Heart left ventricle (tissue), 16 donors: ENCODE results near the gene NEK10. TPM values are rescaled to one million over a fixed set of nuclear protein-coding genes. Genes with fewer than 3 reads are reported as not detected.
A peak's percentile ranks its signal among the peaks of the same experiment; 100 is the strongest.

ENCODE experiments used
- ATAC-seq, 4 donors: fragments of 200-7000 bp; cut with Tn5 transposase; one replicate each; pipeline ENCODE4 v1.9.1; 2020 to 2022; ENCODE audit warnings: moderate library complexity in 4 of 4, mild to moderate bottlenecking in 3 of 4, moderate number of reproducible peaks in 1 of 4
- DNase-seq, 5 donors: peaks; one replicate each; pipeline ENCODE4 v3.0.0-alpha.2; 2020
- H3K27ac ChIP-seq, 12 donors: fragments of 200-600 bp; sonication (generic) in 4 of 12; one replicate each; pipeline versions ENCODE4 v1.5.0 to v1.8.0; 2016 to 2022; ENCODE audit warnings: mild to moderate bottlenecking in 2 of 12
- H3K27me3 ChIP-seq, 9 donors: fragments of 200-600 bp; sonication (generic) in 2 of 9; one replicate each; pipeline versions ENCODE4 v1.5.1 to v1.8.0; 2016 to 2022; ENCODE audit warnings: mild to moderate bottlenecking in 3 of 9
- H3K36me3 ChIP-seq, 9 donors: fragments of 200-600 bp; sonication (generic) in 2 of 9; one replicate each; pipeline versions ENCODE4 v1.5.0 to v1.8.0; 2018 to 2022; ENCODE audit warnings: mild to moderate bottlenecking in 2 of 9
- H3K4me1 ChIP-seq, 12 donors: fragments of 200-600 bp; sonication (generic) in 4 of 12; one replicate each; pipeline versions ENCODE4 v1.5.0 to v1.8.0; 2016 to 2022; ENCODE audit warnings: mild to moderate bottlenecking in 3 of 12
- H3K4me3 ChIP-seq, 12 donors: fragments of 200-600 bp; sonication (generic) in 4 of 12; one replicate each; pipeline versions ENCODE4 v1.5.0 to v1.8.0; 2017 to 2022; ENCODE audit warnings: mild to moderate bottlenecking in 9 of 12, moderate library complexity in 4 of 12
- H3K9me3 ChIP-seq, 12 donors: fragments of 200-600 bp; sonication (generic) in 4 of 12; one replicate each; pipeline versions ENCODE4 v1.5.0 to v1.8.0; 2016 to 2022; ENCODE audit warnings: mild to moderate bottlenecking in 1 of 12
- POLR2A ChIP-seq, 2 donors: fragments of 450-650 bp; IDR thresholded peaks; one replicate each; pipeline ENCODE4 v1.6.1; 2017; ENCODE audit warnings: antibody characterized with exemption in 2 of 2, mild to moderate bottlenecking in 2 of 2, moderate library complexity in 2 of 2
- WGBS, 4 donors: extraction: QIAGEN DNeasy Blood & Tissue Kit in 2 of 4; methylation state at CpG; one replicate each; pipeline versions ENCODE4 v1.1.5 to v1.1.7; 2013 to 2018; 5-methylcytosine and 5-hydroxymethylcytosine counted together
- intact Hi-C, 10 donors: fragments of 100-400 bp; cut with DNase I; formaldehyde crosslinking; loops; one replicate each; pipeline versions ENCODE4 v1.11.1 to v1.14.2; 2022
- polyA plus RNA-seq, 2 donors: library from polyadenylated mRNA; stranded (reverse); fragments of 200-250 nt; gene quantifications; one replicate each; pipeline ENCODE4 v1.2.3, GENCODE V29; 2013
- total RNA-seq, 9 donors: library from RNA; depleted of rRNA in 2 of 9; stranded (reverse); fragments of >200 nt in 2 of 9; fragmentation: NEBNext Ultra II Directional in 3 of 9; extraction: Animal tissue kit (Norgen Biotek cat#: 25700) in 3 of 9; gene quantifications; one replicate each; pipeline versions ENCODE4 v1.1.0 to v1.2.4, GENCODE V29; 2016 to 2023
- TF ChIP-seq, protein P1 (sequence below), 12 donors: fragments of 200-600 bp; sonication (generic) in 4 of 12; IDR thresholded peaks; one replicate each; pipeline versions ENCODE4 v1.5.0 to v1.8.0; 2018 to 2022; ENCODE audit warnings: antibody characterized with exemption in 12 of 12, mild to moderate bottlenecking in 5 of 12
- donor health status: ischemic (EF 13 %, LVEDD 7.1; RV severe dilation, severe dysfunction).
- donor health status: healthy with polysubstance abuse.
- donor health status: DM: no; HTN: yes; CAD: no.
- donor health status: DM: no; HTN: no; CAD: no.
- donor health status: ischemic (EF 25% LVEDD 6.9; RV normal size, moderate dysfunction).
- donor health status: ischemic (EF 25% LVEDD 5.7; RV mildly dilated, moderate dysfunction).
- donor health status: healthy.
- donor health status: DM: yes; HTN: yes; CAD: no.
- donor health status: ischemic (EF 35%, LVEDD 5.7; RV mildly dilated, moderate dysfunction).
- donor health status: nonischemic (EF 11% LVEDD 7.7; RV severe dilation, severe dysfunction).
- donor health status: DM: yes; HTN: yes; CAD: no.
- donor health status: PGD.
- donor health status: ischemic (EF 29% LVEDD 5.4; RV normal size, mild dysfunction).
- donor health status: nonischemic (EF 23%, LVEDD 6.1; RV moderate dilation, normal function).

Gene NEK10
- total and polyA plus RNA-seq, 11 donors: 0.72 to 22.5 (median 7.1) TPM

DNA sequence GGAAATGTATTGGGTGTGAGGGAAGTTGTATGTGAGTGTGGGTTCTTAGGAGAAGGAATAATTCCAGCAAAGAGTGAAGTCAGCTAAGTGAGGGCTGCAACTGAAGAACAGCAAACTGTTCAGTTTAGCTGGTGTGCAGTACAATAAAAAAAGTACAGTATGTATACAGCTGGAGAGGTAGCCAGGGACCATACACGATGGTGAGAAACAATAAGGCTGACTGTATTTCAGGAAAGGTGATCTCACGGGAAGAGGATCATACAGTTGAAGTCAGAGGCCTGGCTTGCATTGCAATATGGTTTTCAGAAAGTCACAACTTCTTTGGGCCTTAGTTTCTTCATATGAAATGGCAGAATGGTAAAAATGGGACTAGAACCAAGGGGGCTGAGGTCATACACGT is 222.4 kb downstream of the NEK10 start:
- Histone ChIP-seq H3K4me3 (no peak overlapping the region), H3K36me3 (no peaks in the 10 kb centered on the region), H3K27ac (peak overlapping the region in 1 of 12 donors; percentile 8), H3K9me3 (peaks cover 0 to 3% (median 0%) of the 10 kb centered on the region in 12 donors), H3K4me1 (peaks cover 0 to 8% (median 0%) of the 10 kb centered on the region in 12 donors), H3K27me3 (no peaks in the 10 kb centered on the region)
- TF ChIP-seq, protein P1, sequence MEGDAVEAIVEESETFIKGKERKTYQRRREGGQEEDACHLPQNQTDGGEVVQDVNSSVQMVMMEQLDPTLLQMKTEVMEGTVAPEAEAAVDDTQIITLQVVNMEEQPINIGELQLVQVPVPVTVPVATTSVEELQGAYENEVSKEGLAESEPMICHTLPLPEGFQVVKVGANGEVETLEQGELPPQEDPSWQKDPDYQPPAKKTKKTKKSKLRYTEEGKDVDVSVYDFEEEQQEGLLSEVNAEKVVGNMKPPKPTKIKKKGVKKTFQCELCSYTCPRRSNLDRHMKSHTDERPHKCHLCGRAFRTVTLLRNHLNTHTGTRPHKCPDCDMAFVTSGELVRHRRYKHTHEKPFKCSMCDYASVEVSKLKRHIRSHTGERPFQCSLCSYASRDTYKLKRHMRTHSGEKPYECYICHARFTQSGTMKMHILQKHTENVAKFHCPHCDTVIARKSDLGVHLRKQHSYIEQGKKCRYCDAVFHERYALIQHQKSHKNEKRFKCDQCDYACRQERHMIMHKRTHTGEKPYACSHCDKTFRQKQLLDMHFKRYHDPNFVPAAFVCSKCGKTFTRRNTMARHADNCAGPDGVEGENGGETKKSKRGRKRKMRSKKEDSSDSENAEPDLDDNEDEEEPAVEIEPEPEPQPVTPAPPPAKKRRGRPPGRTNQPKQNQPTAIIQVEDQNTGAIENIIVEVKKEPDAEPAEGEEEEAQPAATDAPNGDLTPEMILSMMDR (IDR thresholded peaks at IDR 0.05): no peak
- TF ChIP-seq POLR2A (IDR thresholded peaks at IDR 0.05): no peak
- intact Hi-C loops: loop anchor here in 1 of 10 donors (5.0 kb wide), 1 partner anchor 106 kb away; no protein-coding TSS in a partner anchor
- no peak for ATAC-seq
- no peak for DNase-seq
- WGBS, 4 donors: 62 to 74% (median 66%) methylated on average over 3 of the region's 3 CpGs

DNA sequence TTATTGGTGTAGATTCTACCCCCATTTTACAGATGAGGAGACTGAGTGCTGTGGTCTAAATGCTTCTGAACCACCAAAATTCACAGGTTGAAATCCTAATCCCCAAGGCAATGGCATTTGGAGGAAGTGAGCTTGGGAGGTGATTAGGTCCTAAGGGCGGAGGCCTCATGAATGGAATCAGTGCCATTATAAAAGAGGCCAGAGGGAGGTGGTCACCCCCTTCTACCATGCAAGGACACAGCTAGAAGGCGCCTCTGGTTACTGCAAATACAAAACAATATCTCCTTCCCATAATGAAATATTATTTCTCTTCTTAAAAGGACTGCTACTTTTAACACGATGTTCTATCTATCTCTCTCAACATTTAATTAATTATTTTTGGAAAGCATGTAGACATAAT is 223.5 kb downstream of the NEK10 start:
- Histone ChIP-seq H3K27ac (no peak overlapping the region), H3K9me3 (peaks cover 0 to 11% (median 3%) of the 10 kb centered on the region in 12 donors), H3K27me3 (no peaks in the 10 kb centered on the region), H3K4me3 (no peak overlapping the region), H3K4me1 (peaks cover 0 to 8% (median 0%) of the 10 kb centered on the region in 12 donors), H3K36me3 (peaks cover 0 to 8% (median 0%) of the 10 kb centered on the region in 9 donors)
- ATAC-seq (no peak), DNase-seq (no peak)
- TF ChIP-seq, protein P1 (IDR thresholded peaks at IDR 0.05): no peak
- no peak for TF ChIP-seq POLR2A (IDR thresholded peaks at IDR 0.05)
- WGBS, 4 donors: 93 to 96% (median 94%) methylated on average over 3 of the region's 3 CpGs
- intact Hi-C loops: loop anchor here in 1 of 10 donors (5.0 kb wide), 1 partner anchor 107 kb away; no protein-coding TSS in a partner anchor

DNA sequence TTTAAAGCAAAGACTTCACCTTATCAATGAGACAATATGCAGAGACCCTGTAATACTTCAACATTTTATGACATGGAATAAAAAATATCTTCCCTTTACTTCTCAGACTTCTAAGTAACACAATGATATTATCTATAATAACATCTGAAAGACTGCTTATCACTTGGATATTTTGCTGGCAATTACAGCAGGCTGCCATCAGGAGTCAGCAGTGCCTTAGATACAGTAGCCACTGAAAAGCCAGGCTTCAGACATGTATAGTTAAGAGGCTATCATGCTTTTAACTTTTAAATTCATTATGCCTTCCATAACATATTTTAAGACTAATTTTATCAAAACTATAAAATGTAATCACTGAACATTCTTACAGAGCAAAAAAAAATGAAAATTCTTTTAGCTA is 227.5 kb downstream of the NEK10 start:
- DNase-seq: no peak
- Histone ChIP-seq H3K4me1 (peaks cover 0 to 7% (median 0%) of the 10 kb centered on the region in 12 donors), H3K27me3 (no peaks in the 10 kb centered on the region), H3K36me3 (peaks cover 0 to 8% (median 0%) of the 10 kb centered on the region in 9 donors), H3K4me3 (no peak overlapping the region), H3K27ac (no peak overlapping the region), H3K9me3 (peaks cover 0 to 11% (median 3%) of the 10 kb centered on the region in 12 donors)
- ATAC-seq: no peak
- TF ChIP-seq POLR2A (IDR thresholded peaks at IDR 0.05): no peak
- TF ChIP-seq, protein P1 (IDR thresholded peaks at IDR 0.05): no peak
- intact Hi-C loops: no loop called here

DNA sequence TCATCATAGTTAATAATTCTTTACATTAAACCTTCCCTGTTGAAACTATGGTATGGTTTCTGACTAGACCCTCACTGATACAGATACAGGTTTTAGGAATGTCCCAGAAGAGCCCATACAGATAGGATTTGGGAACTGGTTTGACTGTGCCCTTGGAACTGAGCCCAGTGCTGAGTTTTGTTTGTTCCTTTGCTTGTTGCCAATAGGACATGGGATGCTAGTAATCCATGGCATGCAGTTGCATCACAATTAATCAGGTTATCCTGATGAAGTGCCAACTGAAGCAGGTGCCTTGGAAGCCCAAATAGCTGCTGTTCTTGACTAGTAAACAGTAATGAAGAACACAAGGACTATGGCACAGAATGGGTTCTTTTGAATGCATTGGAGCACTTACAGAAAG is 230.6 kb downstream of the NEK10 start:
- intact Hi-C loops: loop anchor here in 6 of 10 donors (10.0 kb wide), 5 partner anchors 56 to 546 kb away; no protein-coding TSS in a partner anchor
- peaks cover 0 to 11% (median 3%) of the 10 kb centered on the region in 12 donors for H3K9me3 ChIP-seq
- peak overlapping the region in 3 of 12 donors; percentile 40 to 43 (median 42) for H3K27ac ChIP-seq
- TF ChIP-seq POLR2A (IDR thresholded peaks at IDR 0.05): no peak
- TF ChIP-seq, protein P1 (IDR thresholded peaks at IDR 0.05): no peak
- H3K4me1 ChIP-seq: peaks cover 0 to 7% (median 0%) of the 10 kb centered on the region in 12 donors
- no peaks in the 10 kb centered on the region for H3K27me3 ChIP-seq
- no peak overlapping the region for H3K4me3 ChIP-seq
- ATAC-seq: peak in 3 of 4 donors; percentile 67 to 83 (median 80)
- peaks cover 0 to 8% (median 0%) of the 10 kb centered on the region in 9 donors for H3K36me3 ChIP-seq
- peak in 4 of 5 donors; percentile 7 to 58 (median 28) for DNase-seq
